GM21423 (cell line): ENCODE data around the gene GAK.
"Not testable (repeated sequence)": the region's sequence is repeated elsewhere in the genome, so short reads cannot be mapped to it uniquely, and the experiment has no call there.

Source experiments
- ATAC-seq: cut with Tn5 transposase; IDR thresholded peaks from one replicate; pipeline ENCODE4 v1.9.1; 2021; ENCODE audit warnings: mild to moderate bottlenecking, moderate library complexity; ENCODE audit not compliant: unreplicated experiment

The GAK gene

GRCh38 chr4:929096-929765 is 2.9 kb downstream of the GAK start:
- ATAC-seq: no peak

- ATAC-seq: not testable (repeated sequence)
Observed at GRCh38 chr4:927566-927965, 4.5 kb downstream of the GAK start.

- ATAC-seq: no peak
Observed at GRCh38 chr4:926538-926937, 5.6 kb downstream of the GAK start.

- ATAC-seq: no peak
Observed at GRCh38 chr4:925771-926500, 6.2 kb downstream of the GAK start.

GRCh38 chr4:925171-925570 is 6.9 kb downstream of the GAK start:
- no peak for ATAC-seq

- no peak for ATAC-seq
Observed at GRCh38 chr4:924107-925096, 7.7 kb downstream of the GAK start.

- peak; percentile 52 for ATAC-seq
Observed at GRCh38 chr4:921830-922331, 10.2 kb downstream of the GAK start.

- not testable (repeated sequence) for ATAC-seq
Observed at GRCh38 chr4:919004-919680, 13.0 kb downstream of the GAK start.

- ATAC-seq: not testable (repeated sequence)
Observed at GRCh38 chr4:918591-918990, 13.5 kb downstream of the GAK start.

GRCh38 chr4:917992-918391 is 14.1 kb downstream of the GAK start:
- ATAC-seq: no peak

GRCh38 chr4:917466-917865 is 14.7 kb downstream of the GAK start:
- ATAC-seq: no peak

GRCh38 chr4:915595-915994 is 16.5 kb downstream of the GAK start:
- no peak for ATAC-seq

GRCh38 chr4:915041-915474 is 17.1 kb downstream of the GAK start:
- ATAC-seq: no peak

GRCh38 chr4:914531-914930 is 17.6 kb downstream of the GAK start:
- no peak for ATAC-seq

- no peak for ATAC-seq
Observed at GRCh38 chr4:913280-913618, 18.9 kb downstream of the GAK start.

- ATAC-seq: no peak
Observed at GRCh38 chr4:912548-913279, 19.4 kb downstream of the GAK start.

GRCh38 chr4:911871-912490 is 20.1 kb downstream of the GAK start:
- no peak for ATAC-seq

- no peak for ATAC-seq
Observed at GRCh38 chr4:911221-911751, 20.8 kb downstream of the GAK start.

GRCh38 chr4:910366-911091 is 21.6 kb downstream of the GAK start:
- no peak for ATAC-seq
